ENCODE measurements around the gene JAK2.

The JAK2 gene

DNA sequence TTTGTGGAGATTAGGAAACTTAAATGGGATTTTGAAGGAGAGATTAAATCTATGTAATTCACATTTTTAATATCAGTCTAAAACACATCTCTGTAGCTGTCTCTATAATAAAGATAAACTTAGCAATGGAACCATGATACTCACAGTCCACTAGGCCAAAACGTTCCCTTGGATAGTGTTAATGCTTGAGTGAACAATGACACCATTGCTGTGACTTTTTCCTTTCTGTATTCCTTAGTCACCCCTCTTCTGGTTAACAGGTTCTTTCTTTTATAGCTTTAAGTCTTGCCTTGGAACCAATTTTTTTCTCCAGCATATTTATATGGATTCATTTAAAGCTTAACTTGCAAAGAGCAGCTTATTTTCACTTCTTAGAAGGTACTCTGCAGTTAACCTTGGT lies 137.0 kb downstream of the JAK2 start:
- DNase-seq (ENCODE audit: low read depth): no peak
- TF ChIP-seq, protein P1, sequence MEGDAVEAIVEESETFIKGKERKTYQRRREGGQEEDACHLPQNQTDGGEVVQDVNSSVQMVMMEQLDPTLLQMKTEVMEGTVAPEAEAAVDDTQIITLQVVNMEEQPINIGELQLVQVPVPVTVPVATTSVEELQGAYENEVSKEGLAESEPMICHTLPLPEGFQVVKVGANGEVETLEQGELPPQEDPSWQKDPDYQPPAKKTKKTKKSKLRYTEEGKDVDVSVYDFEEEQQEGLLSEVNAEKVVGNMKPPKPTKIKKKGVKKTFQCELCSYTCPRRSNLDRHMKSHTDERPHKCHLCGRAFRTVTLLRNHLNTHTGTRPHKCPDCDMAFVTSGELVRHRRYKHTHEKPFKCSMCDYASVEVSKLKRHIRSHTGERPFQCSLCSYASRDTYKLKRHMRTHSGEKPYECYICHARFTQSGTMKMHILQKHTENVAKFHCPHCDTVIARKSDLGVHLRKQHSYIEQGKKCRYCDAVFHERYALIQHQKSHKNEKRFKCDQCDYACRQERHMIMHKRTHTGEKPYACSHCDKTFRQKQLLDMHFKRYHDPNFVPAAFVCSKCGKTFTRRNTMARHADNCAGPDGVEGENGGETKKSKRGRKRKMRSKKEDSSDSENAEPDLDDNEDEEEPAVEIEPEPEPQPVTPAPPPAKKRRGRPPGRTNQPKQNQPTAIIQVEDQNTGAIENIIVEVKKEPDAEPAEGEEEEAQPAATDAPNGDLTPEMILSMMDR (conservative IDR thresholded peaks at IDR 0.05; ENCODE audit: control insufficient read depth, insufficient read depth, low read depth, low read length): no peak
- H3K4me3 ChIP-seq (ENCODE audit: control insufficient read depth, low read depth, low read length): no peak overlapping the region

GRCh38 chr9:5122516-5122915 lies 137.4 kb downstream of the JAK2 start:
- no peak overlapping the region for H3K4me3 ChIP-seq (ENCODE audit: control insufficient read depth, low read depth, low read length)
- TF ChIP-seq, protein P1 (conservative IDR thresholded peaks at IDR 0.05; ENCODE audit: control insufficient read depth, insufficient read depth, low read depth, low read length): no peak
- DNase-seq (ENCODE audit: low read depth): no peak

DNA sequence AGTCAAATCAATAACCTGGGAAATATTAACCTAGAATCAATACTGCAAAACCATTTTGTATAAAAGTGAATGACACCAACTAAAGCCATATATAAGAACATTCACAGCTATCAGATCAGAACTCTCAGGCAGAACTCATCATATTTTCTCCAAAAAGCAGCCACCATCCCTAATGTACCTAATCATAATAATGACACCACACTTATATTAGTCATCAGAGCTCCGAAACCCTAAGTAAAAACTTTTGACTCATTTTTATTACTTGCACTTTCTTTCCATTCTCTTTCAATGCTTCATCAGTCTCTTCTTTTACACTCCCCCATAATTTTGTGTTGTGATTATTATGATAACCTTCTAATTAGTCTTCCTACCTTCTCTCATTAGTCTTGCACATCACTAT lies 155.1 kb downstream of the JAK2 start:
- no peak overlapping the region for H3K4me3 ChIP-seq (ENCODE audit: control insufficient read depth, low read depth, low read length)
- DNase-seq (ENCODE audit: low read depth): peak; percentile 14
- TF ChIP-seq, protein P1 (conservative IDR thresholded peaks at IDR 0.05; ENCODE audit: control insufficient read depth, insufficient read depth, low read depth, low read length): no peak

DNA sequence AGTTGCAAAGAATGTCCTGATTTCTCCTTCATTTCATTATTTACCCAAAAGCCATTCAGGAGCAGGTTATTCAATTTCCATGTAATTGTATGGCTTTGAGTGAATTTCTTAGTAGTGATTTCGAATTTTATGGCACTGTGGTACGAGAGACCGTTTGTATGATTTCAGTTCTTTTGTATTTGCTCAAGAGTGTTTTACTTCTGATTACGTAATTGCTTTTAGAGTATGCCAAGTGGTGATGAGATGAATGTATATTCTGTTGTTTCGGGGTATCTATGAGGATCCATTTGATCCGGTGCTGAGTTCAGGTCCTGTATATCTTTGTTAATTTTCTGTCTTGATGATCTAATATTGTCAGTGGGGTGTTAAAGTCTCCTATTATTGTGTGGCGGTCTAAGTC lies 159.1 kb downstream of the JAK2 start:
- H3K4me3 ChIP-seq (ENCODE audit: control insufficient read depth, low read depth, low read length): no peak overlapping the region
- TF ChIP-seq, protein P1 (conservative IDR thresholded peaks at IDR 0.05; ENCODE audit: control insufficient read depth, insufficient read depth, low read depth, low read length): no peak
- DNase-seq (ENCODE audit: low read depth): no peak

DNA sequence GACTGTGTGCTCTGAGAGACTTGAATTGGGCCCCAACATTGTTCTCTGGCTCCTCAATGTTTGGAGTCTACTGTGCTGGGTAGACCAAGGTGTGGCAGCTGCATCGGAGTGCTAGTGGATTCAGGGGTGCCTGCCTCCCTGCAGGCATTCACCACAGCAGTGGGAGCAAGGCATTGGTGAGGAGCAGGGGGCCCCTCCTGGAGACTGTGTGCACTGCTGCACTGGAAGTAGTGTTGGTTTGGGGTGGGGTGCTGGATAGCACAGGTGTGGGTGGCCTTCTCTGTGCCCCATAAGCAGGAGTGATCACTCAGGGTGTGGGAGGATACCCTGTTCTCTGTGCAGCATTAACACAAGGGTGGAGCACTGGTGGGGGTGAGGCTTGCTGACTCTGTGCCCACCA lies 161.2 kb downstream of the JAK2 start:
- TF ChIP-seq, protein P1 (conservative IDR thresholded peaks at IDR 0.05; ENCODE audit: control insufficient read depth, insufficient read depth, low read depth, low read length): no peak
- no peak overlapping the region for H3K4me3 ChIP-seq (ENCODE audit: control insufficient read depth, low read depth, low read length)
- no peak for DNase-seq (ENCODE audit: low read depth)

Measured in fibroblast of mammary gland (primary cell).